Erythroblast (primary cell): ENCODE measurements around the gene OR8D4.

Experiments
- GATA1 ChIP-seq: IDR thresholded peaks from 2 replicates; pipeline ENCODE4 v1.6.1; 2011; ENCODE audit warnings: low read depth, mild to moderate bottlenecking, control low read depth, low read length, moderate library complexity
- POLR2A ChIP-seq: IDR thresholded peaks from 2 replicates; pipeline ENCODE4 v1.6.1; 2011; ENCODE audit warnings: mild to moderate bottlenecking, low read length

GRCh38 chr11:123905826-123906225 is 3.9 kb downstream of the OR8D4 start:
- TF ChIP-seq POLR2A = no peak
- TF ChIP-seq GATA1 = no peak
